Measurements from ENCODE around the gene OAS1.

DNA sequence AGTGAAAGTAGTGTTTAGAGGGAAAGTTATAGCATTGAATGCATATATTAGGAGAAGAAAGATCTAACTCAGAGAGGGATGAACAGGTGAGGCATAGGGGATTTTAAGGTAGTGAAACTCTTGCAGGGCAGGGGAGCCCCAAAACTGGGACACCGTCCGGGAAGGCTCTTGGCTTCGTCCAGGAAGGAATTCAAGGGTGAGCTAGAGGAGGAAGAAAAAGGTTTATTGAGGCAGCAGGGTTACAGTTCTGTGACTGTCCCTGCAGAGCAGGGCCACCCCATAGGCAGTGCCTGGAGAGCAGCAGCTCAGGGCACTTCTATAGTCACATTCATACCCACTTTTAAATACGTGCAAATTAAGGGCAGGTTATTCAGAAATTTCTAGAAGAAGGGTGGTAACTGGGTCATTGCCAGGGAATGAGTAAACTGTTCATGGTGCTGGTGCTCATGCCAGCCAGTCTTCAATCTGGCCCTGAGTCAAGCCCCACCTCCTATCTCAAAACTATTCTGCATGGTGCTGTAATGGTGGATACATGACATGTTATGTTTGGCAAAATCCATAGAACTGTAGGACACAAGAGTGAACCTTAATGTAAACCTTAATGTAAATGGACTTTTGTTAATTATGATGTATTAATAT, 1.2 kb upstream of the OAS1 start:
- TF ChIP-seq POLR2AphosphoS5 (IDR thresholded peaks at IDR 0.05; ENCODE audit: low read depth, low read length) (no peak), POLR2A (IDR thresholded peaks at IDR 0.05; ENCODE audit: low read depth, low read length) (no peak), SPI1 (IDR thresholded peaks at IDR 0.05; ENCODE audit: low read depth, low read length) (peak; percentile 48), POU2F2 (IDR thresholded peaks at IDR 0.05; ENCODE audit: low read depth, low read length) (no peak)
